Measurements from ENCODE around the gene TMEM30B.

The TMEM30B gene

DNA sequence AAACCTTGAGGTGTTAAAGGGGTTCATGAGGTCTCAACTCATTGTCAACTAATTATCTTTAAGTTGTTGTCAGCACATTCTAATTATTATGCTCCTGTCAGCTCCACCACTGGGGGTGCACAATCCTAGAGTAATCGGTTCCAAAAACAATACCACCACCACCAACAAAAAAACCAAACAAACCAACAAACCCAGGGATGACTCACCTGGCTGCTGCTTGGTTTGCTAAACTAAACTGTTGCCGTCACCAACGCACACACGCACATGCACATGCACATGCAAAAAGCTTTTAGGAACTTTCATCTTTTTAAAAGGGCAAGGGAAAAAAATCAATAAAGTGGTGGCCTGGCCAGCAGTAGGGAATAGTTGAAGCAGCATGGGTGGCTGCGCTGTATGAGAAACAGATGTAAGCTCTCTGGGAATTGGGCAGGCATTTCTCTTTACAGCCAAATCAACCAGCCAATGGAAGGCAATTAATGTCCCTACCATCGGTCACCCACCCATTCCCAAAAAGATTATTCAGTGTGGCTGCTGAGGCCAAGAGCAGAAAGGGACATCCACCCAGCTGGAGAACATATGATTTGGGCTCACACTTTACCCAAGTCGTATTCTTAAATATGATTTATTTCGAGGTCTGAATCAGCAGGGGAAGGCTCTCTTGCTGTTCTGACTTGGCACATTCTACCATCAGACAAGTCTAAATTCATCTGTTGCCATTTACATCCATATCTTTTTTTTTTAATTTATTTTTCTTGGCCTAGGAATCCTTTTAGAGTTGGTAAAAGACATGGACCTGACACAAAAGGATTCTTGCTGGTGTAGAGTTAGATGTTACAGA, 20.0 kb downstream of the TMEM30B start (continued):
- TF ChIP-seq ZNF704 (tag by site-specific recombination; IDR thresholded peaks at IDR 0.05) (no peak), MYNN (tag by site-specific recombination; IDR thresholded peaks at IDR 0.05; ENCODE audit: borderline replicate concordance) (no peak), ZNF626 (tag by site-specific recombination; IDR thresholded peaks at IDR 0.05) (no peak), KLF9 (tag by site-specific recombination; IDR thresholded peaks at IDR 0.05; ENCODE audit: low read depth) (no peak), ZNF362 (tag by site-specific recombination; IDR thresholded peaks at IDR 0.05) (peak; percentile 92), SP7 (tag by site-specific recombination; IDR thresholded peaks at IDR 0.05) (peak; percentile 79), FEZF1 (tag by site-specific recombination; IDR thresholded peaks at IDR 0.05) (peak; percentile 80), ZFP41 (tag by site-specific recombination; IDR thresholded peaks at IDR 0.05; ENCODE audit: borderline replicate concordance) (no peak), GFI1B (tag by site-specific recombination; IDR thresholded peaks at IDR 0.05) (no peak), ZNF311 (tag by site-specific recombination; IDR thresholded peaks at IDR 0.05; ENCODE audit: borderline replicate concordance) (no peak), ZNF274 (IDR thresholded peaks at IDR 0.05; ENCODE audit: low read length) (no peak), ZNF274 (tag by site-specific recombination; IDR thresholded peaks at IDR 0.05; ENCODE audit: borderline replicate concordance) (no peak), ZNF777 (tag by site-specific recombination; IDR thresholded peaks at IDR 0.05; ENCODE audit: borderline replicate concordance) (no peak), ZNF302 (tag by site-specific recombination; IDR thresholded peaks at IDR 0.05; ENCODE audit: low read depth) (no peak), PRDM10 (tag by site-specific recombination; IDR thresholded peaks at IDR 0.05) (peak; percentile 53; the same call in 1 of the 2 replicates), ZNF121 (tag by site-specific recombination; IDR thresholded peaks at IDR 0.05) (no peak), ZSCAN16 (tag by site-specific recombination; IDR thresholded peaks at IDR 0.05) (no peak), ZNF555 (tag by site-specific recombination; conservative IDR thresholded peaks at IDR 0.05) (no peak), ZNF488 (tag by site-specific recombination; IDR thresholded peaks at IDR 0.05) (no peak), ZFP3 (tag by site-specific recombination; IDR thresholded peaks at IDR 0.05; ENCODE audit: low read depth) (no peak), ZNF473 (tag by site-specific recombination; IDR thresholded peaks at IDR 0.05) (no peak)
- TF ChIP-seq, protein P1, sequence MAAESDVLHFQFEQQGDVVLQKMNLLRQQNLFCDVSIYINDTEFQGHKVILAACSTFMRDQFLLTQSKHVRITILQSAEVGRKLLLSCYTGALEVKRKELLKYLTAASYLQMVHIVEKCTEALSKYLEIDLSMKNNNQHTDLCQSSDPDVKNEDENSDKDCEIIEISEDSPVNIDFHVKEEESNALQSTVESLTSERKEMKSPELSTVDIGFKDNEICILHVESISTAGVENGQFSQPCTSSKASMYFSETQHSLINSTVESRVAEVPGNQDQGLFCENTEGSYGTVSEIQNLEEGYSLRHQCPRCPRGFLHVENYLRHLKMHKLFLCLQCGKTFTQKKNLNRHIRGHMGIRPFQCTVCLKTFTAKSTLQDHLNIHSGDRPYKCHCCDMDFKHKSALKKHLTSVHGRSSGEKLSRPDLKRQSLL (tag by site-specific recombination; IDR thresholded peaks at IDR 0.05), result no peak
- TF ChIP-seq, protein P2, sequence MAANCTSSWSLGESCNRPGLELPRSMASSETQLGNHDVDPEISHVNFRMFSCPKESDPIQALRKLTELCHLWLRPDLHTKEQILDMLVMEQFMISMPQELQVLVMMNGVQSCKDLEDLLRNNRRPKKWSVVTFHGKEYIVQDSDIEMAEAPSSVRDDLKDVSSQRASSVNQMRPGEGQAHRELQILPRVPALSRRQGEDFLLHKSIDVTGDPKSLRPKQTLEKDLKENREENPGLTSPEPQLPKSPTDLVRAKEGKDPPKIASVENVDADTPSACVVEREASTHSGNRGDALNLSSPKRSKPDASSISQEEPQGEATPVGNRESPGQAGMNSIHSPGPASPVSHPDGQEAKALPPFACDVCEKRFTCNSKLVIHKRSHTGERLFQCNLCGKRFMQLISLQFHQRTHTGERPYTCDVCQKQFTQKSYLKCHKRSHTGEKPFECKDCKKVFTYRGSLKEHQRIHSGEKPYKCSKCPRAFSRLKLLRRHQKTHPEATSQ (tag by site-specific recombination; IDR thresholded peaks at IDR 0.05), result no peak
- TF ChIP-seq, protein P3, sequence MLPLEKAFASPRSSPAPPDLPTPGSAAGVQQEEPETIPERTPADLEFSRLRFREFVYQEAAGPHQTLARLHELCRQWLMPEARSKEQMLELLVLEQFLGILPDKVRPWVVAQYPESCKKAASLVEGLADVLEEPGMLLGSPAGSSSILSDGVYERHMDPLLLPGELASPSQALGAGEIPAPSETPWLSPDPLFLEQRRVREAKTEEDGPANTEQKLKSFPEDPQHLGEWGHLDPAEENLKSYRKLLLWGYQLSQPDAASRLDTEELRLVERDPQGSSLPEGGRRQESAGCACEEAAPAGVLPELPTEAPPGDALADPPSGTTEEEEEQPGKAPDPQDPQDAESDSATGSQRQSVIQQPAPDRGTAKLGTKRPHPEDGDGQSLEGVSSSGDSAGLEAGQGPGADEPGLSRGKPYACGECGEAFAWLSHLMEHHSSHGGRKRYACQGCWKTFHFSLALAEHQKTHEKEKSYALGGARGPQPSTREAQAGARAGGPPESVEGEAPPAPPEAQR (tag by site-specific recombination; IDR thresholded peaks at IDR 0.05), result no peak
- TF ChIP-seq, protein P4, sequence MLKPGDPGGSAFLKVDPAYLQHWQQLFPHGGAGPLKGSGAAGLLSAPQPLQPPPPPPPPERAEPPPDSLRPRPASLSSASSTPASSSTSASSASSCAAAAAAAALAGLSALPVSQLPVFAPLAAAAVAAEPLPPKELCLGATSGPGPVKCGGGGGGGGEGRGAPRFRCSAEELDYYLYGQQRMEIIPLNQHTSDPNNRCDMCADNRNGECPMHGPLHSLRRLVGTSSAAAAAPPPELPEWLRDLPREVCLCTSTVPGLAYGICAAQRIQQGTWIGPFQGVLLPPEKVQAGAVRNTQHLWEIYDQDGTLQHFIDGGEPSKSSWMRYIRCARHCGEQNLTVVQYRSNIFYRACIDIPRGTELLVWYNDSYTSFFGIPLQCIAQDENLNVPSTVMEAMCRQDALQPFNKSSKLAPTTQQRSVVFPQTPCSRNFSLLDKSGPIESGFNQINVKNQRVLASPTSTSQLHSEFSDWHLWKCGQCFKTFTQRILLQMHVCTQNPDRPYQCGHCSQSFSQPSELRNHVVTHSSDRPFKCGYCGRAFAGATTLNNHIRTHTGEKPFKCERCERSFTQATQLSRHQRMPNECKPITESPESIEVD (tag by site-specific recombination; IDR thresholded peaks at IDR 0.05), result peak; percentile 76
